ENCODE measurements around the gene FADS2.

DNA sequence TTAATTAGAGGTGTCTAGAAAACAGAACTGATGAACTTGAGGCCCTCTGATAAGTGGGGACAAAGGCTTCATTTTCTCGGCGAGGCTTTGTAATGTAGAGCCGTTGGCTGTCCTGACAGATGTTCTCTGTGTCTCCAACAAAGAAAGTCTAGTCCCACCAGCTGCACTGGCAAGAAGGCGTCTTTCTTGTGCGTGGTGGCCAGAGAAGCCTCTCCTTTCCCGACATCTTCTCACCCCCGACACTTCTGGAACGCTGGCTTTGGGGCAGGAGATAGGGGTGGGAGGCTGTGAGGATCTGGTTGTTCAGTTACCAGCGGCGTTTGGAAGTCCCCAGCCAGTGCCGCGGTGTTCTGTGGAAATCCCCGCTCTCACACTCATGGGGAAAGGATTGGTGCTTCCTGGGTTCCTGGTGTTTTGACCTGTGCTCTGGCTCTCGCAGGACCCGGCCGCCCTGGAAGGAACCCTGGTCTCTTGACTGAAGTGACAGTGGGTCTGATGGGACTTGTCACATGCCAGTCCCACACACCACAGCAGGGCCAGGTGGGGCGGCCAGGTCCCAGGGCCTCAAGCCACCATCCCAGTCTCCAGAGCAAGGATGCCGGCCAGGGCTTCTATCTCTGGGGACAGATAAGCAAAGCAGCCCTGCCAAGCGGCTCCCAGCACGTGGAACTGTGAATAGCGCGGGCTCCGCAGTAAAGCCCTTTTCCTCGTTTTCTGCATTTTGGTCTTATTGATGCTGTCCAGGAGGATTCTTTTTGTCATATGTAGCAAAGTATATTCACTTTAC lies 23.2 kb downstream of the FADS2 start:
- TF ChIP-seq NCOA1 (IDR thresholded peaks at IDR 0.05; ENCODE audit: low read depth) (no peak), ZNF347 (CRISPR knock-in tag; IDR thresholded peaks at IDR 0.05; ENCODE audit: low read depth) (no peak), SPI1 (IDR thresholded peaks at IDR 0.05; ENCODE audit: borderline replicate concordance, low read depth, low read length) (no peak), CREM (IDR thresholded peaks at IDR 0.05; ENCODE audit: low read depth) (no peak), SRF (CRISPR knock-in tag; IDR thresholded peaks at IDR 0.05) (no peak), POLR2AphosphoS5 (IDR thresholded peaks at IDR 0.05; ENCODE audit: control insufficient read depth, insufficient read depth, low read depth, low read length) (no peak), TAF15 (IDR thresholded peaks at IDR 0.05; ENCODE audit: low read depth, low read length) (no peak), MXI1 (IDR thresholded peaks at IDR 0.05; ENCODE audit: low read depth, low read length) (no peak), EZH2 (IDR thresholded peaks at IDR 0.05; ENCODE audit: borderline replicate concordance, low read depth, low read length) (no peak), TAF1 (IDR thresholded peaks at IDR 0.05; ENCODE audit: control insufficient read depth, extremely low read depth, insufficient read depth, low read length, severe bottlenecking) (no peak), JUN (IDR thresholded peaks at IDR 0.05; ENCODE audit: borderline replicate concordance, low read depth, low read length) (no peak), JUN (CRISPR knock-in tag; IDR thresholded peaks at IDR 0.05; ENCODE audit: borderline replicate concordance) (no peak), TBL1XR1 (IDR thresholded peaks at IDR 0.05; ENCODE audit: low read length in 2 of 2) (no peak)
- TF ChIP-seq, protein P1, sequence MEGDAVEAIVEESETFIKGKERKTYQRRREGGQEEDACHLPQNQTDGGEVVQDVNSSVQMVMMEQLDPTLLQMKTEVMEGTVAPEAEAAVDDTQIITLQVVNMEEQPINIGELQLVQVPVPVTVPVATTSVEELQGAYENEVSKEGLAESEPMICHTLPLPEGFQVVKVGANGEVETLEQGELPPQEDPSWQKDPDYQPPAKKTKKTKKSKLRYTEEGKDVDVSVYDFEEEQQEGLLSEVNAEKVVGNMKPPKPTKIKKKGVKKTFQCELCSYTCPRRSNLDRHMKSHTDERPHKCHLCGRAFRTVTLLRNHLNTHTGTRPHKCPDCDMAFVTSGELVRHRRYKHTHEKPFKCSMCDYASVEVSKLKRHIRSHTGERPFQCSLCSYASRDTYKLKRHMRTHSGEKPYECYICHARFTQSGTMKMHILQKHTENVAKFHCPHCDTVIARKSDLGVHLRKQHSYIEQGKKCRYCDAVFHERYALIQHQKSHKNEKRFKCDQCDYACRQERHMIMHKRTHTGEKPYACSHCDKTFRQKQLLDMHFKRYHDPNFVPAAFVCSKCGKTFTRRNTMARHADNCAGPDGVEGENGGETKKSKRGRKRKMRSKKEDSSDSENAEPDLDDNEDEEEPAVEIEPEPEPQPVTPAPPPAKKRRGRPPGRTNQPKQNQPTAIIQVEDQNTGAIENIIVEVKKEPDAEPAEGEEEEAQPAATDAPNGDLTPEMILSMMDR (IDR thresholded peaks at IDR 0.05 in 2 of 3, conservative IDR thresholded peaks at IDR 0.05 in 1 of 3; ENCODE audit: insufficient read depth in 2 of 3, low read depth in 1 of 3, low read length in 3 of 3): no peak
